Stomach (tissue), 4 donors: ENCODE measurements around the gene SLC43A1.

ENCODE experiments used
- POLR2A ChIP-seq, 4 donors: fragments of 450-650 bp; IDR thresholded peaks; one replicate each; pipeline ENCODE4 v1.6.1; 2016; ENCODE audit warnings: antibody characterized with exemption in 4 of 4, control low read depth in 2 of 4, mild to moderate bottlenecking in 1 of 4, moderate library complexity in 1 of 4
- TF ChIP-seq, protein P1 (sequence below), 7 experiments: fragments of 450-650 bp in 4 of 7; fragments of 200-600 bp in 3 of 7; sonication (generic) in 3 of 7; IDR thresholded peaks; one replicate each; pipeline ENCODE4 v1.5.1; 2016 to 2019; ENCODE audit warnings: antibody characterized with exemption in 7 of 7, control low read depth in 2 of 7, mild to moderate bottlenecking in 1 of 7

DNA sequence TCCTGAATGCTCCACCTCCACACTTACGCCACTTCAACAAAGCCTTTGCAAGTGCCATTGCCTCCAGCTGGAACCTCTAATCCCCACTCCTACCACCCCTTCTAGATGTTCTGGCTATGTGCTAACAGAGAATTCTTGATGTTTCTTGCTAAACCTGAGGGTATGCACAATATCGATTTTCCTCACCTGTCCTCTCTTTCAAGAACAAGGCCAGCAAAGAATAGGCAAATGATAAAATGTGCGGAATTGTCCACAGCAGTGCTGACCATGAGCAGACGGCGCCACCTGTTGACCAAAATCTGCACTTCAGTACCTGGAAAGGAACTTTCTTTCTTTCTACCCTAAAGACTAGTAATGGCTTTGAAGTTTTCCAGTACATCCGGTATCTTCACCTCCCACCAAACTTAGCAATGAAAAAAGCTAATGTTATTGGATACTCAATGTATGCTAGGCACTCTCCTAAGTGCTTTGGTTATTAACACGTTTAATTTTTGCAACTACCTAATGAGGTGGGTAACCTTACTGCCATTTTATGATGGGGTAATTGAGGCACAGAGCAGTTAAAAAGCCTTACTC, 11.6 kb upstream of the SLC43A1 start:
- TF ChIP-seq, protein P1, sequence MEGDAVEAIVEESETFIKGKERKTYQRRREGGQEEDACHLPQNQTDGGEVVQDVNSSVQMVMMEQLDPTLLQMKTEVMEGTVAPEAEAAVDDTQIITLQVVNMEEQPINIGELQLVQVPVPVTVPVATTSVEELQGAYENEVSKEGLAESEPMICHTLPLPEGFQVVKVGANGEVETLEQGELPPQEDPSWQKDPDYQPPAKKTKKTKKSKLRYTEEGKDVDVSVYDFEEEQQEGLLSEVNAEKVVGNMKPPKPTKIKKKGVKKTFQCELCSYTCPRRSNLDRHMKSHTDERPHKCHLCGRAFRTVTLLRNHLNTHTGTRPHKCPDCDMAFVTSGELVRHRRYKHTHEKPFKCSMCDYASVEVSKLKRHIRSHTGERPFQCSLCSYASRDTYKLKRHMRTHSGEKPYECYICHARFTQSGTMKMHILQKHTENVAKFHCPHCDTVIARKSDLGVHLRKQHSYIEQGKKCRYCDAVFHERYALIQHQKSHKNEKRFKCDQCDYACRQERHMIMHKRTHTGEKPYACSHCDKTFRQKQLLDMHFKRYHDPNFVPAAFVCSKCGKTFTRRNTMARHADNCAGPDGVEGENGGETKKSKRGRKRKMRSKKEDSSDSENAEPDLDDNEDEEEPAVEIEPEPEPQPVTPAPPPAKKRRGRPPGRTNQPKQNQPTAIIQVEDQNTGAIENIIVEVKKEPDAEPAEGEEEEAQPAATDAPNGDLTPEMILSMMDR (IDR thresholded peaks at IDR 0.05) = peak in 5 of 7 experiments; percentile 87 to 97 (median 89)
- TF ChIP-seq POLR2A (IDR thresholded peaks at IDR 0.05) = no peak
